Activated CD8-positive, alpha-beta memory T cell treated with anti-CD3 and anti-CD28 coated beads, Interleukin-2, amount 50 U/mL, for 4 hours (primary cell): ENCODE results near the gene MSI2.

Source experiments
- DNase-seq: peaks from one replicate; pipeline ENCODE4 v3.0.0-alpha.2; 2020

Gene MSI2

DNA sequence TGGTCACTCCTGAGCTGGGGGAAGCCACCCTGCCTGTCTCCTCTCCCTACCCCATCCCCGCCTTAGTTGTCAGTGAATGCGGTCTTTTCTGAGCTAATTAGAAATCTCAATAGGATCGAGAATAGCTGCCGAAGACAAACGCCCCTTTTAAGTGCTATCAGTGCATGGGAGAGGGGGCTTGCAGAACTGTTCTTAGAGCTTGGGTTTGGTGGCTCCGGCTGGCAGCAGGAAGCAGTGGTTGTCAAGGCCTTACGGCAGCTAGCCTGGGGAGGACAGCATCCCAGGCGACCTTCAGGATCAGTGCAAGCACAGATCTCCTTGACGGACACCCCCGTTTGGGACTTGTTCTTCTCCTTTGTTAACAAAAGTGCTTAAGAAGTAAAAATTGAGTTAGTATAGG, 293.7 kb downstream of the MSI2 start:
- DNase-seq: no peak

DNA sequence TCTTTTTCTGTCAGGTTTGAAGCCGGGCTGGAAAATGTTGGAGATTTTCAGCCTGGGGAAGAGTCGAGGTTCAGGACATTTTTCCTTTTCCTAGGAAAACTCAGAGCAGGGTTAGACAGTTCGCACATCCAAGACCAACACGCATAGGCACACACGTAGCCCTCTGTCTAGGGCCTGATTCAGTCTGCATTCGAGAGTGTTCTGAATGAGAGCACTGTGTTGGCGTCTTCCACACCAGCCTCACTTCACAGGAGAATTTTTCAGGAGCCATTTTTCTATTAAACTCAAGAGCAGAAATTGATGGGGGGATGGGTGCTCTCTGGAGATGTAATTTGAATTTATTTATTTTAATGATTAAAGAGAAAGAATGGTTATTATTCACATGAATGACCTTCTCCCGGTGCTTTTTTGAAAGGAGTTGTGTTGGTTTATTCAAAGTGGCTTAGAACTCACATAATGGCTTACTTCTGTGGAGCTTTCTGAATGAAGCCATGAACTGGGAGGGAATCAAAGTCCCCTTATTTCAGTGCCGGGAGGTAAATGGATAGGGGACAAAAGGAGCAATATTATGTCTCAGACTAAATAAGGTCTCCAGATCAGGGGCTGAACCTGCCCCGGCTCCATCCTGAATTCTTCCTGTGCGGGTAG, 294.5 kb downstream of the MSI2 start:
- no peak for DNase-seq

GRCh38 chr17:57551321-57552079, 295.2 kb downstream of the MSI2 start:
- DNase-seq: no peak

- peak; percentile 29 for DNase-seq
Observed at GRCh38 chr17:57552114-57552624, 295.8 kb downstream of the MSI2 start.

DNA sequence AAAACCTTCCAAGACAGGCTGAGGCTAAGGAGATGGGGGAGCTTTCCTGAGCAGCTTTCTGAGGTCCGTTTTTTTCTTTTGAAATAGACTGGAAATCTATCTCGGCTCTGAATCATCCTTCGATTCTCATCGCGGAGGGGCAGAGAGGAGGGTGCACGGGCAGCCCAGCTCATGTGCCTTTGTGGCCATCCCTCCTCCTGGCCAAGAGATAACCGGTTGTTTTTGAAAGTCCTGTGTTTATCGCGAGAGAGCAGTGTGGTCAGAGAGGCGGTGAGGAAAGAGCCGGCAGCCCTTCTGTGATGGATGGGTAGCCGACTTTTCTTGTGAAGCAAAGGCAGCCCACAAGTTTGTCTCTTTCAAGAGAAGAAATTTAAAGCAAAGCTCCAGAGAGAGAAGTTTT, 297.2 kb downstream of the MSI2 start:
- DNase-seq: no peak

GRCh38 chr17:57553991-57554825, 297.9 kb downstream of the MSI2 start:
- no peak for DNase-seq

DNA sequence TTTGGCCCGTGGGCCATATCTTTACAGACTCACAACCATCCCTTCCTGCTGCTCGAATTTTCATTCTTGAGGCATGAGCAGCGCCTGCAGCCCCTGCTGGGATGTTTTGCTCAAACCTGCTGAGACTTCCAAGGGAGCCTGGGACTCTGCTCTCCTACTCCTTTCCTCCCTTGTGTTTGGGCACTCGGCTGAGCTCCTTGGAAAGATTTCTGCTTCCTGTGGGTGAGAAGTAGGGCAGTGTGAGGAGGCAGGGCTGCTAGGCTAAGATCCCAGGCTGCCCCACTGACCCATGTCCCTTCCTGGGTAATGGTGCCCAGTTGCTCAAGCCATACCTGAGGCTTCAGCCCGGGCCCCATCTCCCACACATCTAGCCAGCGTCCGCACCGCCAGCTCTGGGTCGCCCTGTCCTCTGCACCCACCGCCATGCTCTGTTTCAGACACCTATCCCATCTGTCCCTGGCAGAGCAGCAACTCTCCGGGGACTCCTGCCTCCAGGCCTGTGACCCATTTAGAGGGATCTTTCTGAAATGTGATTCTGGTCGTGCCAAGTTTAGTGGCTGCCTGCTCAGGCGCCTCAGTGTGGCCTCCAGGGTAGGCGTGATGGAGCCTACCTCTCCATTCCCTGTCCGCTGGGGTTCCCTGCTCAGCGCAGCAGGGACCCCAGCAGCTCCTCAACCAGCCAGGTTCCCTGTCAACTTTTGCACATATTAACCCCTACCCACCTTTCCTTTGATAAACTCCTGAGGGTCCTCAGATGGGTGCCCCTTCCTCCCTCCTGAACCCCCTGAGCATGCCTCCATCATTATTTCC, 298.7 kb downstream of the MSI2 start:
- DNase-seq: no peak

- DNase-seq: no peak
Observed at GRCh38 chr17:57555636-57556175, 299.4 kb downstream of the MSI2 start.

GRCh38 chr17:57556320-57556719, 300.0 kb downstream of the MSI2 start:
- no peak for DNase-seq

- no peak for DNase-seq
Observed at GRCh38 chr17:57556977-57557376, 300.7 kb downstream of the MSI2 start.

DNA sequence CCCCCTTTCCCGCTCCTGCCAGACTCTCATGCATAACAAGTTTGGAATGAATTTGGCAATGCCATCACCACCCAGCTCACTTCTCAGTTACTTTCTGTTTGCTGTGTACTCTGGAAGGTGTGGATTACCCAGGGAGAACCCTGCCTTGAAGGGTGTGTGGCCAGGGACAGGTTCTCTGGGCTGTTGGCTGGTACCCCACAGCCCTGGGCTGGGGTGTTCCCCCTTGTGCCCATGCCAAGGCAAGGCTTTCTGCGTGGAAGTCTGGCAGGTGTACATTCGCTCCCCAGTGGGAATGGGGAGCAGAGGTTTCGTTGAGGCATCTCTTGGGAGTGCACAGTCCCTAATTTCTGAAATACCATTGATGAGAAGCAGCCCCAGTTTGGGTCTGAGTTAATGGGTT, 301.1 kb downstream of the MSI2 start:
- no peak for DNase-seq

GRCh38 chr17:57557834-57558681, 301.7 kb downstream of the MSI2 start:
- DNase-seq: no peak

DNA sequence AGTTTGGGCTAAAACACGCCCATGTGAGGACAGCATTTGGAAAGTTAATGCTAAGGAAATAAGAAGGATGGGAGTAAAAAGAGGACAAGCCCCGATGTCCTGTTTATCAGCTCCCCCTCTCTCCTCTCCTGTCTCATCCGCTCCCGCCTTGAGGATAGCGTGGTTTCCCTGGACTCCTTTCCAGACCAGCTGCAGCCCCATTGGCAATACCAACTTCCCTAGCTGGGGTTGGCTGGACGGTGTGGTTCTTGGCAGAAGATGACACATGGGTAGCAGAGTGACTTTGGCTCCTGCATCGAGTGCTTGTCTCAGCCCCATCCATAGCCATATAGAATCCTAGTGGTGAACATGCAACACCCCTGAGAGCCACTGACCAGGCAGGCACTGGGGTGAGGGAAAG, 302.9 kb downstream of the MSI2 start:
- DNase-seq: no peak

DNA sequence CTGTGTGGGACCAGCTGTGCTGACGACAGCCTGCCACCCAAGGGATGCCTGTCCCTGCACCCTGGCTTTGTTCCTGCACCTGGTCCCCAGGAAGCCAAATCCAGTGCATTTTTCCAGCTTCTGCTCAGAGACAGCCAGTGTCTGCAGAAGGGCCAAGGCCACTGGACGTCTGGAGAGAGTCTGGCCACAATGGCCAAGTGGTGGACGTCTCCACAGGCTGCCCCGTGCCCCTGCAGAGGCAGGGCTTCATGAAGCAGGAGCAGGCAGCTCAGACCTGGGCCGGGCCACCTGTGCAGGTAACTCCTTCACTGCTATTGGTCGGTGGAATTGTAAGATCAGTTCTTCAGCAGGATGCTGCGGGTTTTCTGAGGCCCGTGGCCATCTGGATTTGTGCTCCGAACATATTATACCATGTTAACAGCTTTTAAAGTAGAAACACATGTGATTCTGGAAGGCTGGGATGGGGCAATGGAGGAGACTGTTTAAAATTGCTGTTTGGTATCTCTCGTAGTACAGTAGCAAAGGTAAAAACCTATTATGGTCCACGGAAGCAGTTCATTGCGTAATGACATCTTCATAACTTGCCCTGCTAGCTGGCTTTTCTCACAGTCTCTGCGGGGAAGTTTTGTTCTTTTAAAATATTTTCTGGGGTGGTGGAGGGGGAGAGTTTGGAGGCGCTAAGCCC, 303.5 kb downstream of the MSI2 start:
- no peak for DNase-seq

DNA sequence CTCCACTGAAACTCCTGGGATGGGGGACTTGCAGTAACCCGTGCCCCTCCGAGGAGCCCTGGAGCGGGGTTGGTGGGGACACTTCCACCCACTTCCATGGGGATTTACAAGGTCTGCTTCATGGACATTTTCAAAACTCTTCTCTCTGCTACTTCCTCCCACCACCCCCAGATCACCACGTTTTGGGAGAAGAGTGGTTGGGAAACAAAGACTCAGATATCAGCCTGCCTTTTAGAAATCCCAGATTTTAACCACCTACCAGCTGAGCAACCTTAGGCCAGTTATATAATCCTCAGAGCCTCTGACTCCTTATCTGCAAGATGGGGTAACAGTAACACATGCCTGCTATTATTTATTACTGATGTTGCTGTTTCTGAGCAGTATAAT, 304.0 kb downstream of the MSI2 start:
- no peak for DNase-seq

DNA sequence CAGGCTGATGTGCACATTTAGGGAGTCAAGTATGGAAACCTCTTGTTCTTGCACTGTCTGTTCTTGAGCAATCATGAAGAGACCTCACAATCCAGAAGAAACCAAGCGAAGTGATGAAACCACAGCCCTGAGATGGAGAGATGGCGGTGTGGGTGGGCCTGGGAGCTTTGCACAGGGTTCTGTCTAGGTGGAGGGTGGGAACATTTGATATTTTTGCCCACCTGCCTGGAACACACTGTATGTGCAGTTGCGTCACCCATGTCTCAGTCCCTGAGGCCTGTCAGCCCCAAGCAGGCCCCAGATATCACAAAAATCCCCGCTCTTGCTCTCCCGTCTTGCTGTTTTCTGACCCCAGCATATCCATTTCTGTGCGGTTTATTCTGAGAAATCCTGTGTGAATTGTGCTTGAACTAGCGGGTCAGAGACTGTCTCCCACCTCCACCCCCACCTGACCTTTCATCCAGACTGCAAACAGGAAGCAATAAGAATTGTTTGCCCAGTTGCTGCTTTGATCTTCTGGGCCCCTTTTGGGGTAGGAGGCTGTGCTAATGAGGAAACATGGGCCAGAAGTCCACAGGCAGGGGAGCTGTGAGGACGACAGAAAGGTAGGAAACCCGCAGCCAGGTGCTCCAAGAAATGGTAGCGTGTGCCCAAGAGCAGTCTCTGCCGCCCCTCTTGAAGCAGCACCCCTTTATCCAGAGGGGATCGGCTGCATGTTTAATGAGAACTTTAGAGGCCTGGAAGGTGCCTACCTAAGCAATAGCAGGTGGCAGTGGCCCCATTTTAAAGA, 304.9 kb downstream of the MSI2 start:
- no peak for DNase-seq

DNA sequence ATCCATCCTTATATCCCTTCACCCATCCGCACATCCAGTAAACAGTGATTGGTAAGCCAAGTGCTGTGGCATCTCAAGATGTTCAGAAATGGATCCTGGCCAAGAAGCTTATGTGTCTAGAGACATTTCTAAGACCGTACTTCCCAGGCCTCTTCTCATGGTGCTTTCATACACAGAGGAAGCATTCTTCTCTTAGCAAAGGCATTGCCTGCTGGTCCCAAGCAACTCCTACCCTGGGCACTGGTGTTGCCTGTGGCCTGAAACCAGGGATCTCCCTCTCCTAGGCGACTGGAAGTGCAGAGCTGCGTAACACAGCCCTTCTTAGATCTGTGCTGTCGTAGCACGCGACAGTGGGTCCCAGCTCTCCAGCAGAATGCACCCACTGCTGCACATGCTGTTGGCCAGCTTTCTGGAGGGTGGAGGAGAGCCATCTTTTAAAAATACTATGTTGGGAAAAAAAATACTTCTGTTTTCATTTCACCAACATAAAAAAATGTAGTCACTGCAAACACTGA, 305.9 kb downstream of the MSI2 start:
- DNase-seq: no peak

DNA sequence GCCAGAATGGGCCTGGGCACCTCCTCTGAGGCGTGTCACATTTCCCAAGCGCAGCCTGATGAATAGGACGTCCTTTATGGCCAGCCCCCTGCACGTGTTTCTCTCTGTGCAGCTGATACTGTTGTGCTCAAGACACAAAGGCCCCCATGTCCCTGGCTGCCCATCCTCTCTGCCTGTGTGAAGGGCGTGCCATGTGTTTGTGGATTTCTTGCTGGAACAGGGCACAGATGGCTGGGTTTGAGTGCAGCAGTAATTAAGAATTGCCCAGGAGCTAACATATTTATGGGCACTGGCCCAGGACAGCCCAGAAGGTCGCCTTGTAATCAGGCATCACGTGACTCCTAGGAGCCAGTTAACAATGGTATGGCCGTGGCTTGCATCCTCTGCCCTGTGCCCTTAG, 307.6 kb downstream of the MSI2 start:
- DNase-seq: no peak

DNA sequence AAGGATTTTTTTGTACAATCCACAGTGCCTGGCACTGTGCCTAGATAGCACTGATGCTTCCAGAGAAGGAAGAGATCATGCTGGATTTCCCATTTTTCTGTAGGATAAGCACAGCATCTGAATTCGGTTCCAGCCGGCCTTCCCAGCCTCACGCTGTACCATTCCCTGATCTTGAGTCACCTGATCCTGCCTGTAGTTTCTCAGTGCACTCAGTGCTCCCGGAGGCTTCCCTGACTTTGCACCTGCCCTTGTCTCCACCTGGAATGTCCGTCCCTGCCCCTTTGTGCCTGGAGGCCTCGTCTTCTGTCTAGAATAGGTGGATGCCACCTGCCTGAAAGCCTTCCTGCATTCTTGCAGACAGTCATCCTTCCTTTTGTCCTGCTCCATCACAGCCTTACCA, 308.9 kb downstream of the MSI2 start:
- no peak for DNase-seq

GRCh38 chr17:57566721-57567120, 310.4 kb downstream of the MSI2 start:
- DNase-seq: no peak
